ENCODE data around the gene CAPN13.

Gene CAPN13

GRCh38 chr2:30759481-30759880 is 47.8 kb downstream of the CAPN13 start:
- Histone ChIP-seq H3K9me3 (ENCODE audit: control insufficient read depth, insufficient read depth, low read length) (no peaks in the 10 kb centered on the region), H3K27ac (ENCODE audit: low read depth, low read length) (no peak overlapping the region), H3K36me3 (ENCODE audit: control insufficient read depth, low read length) (no peaks in the 10 kb centered on the region), H4K20me1 (ENCODE audit: control insufficient read depth, insufficient read depth, low read depth, low read length) (no peaks in the 10 kb centered on the region), H3K4me2 (ENCODE audit: low read length) (no peak overlapping the region), H3K4me3 (ENCODE audit: low read length) (no peak overlapping the region), H3K79me2 (ENCODE audit: control insufficient read depth, low read length) (no peaks in the 10 kb centered on the region), H3K27me3 (ENCODE audit: control insufficient read depth, low read length) (no peaks in the 10 kb centered on the region), H3K9me2 (replicated peaks; ENCODE audit: control insufficient read depth, low read length) (no peaks in the 10 kb centered on the region), H3F3A (ENCODE audit: control insufficient read depth, insufficient read depth) (no peaks in the 10 kb centered on the region), H3K4me1 (ENCODE audit: control insufficient read depth, low read length) (no peaks in the 10 kb centered on the region)
- TF ChIP-seq, protein P1, sequence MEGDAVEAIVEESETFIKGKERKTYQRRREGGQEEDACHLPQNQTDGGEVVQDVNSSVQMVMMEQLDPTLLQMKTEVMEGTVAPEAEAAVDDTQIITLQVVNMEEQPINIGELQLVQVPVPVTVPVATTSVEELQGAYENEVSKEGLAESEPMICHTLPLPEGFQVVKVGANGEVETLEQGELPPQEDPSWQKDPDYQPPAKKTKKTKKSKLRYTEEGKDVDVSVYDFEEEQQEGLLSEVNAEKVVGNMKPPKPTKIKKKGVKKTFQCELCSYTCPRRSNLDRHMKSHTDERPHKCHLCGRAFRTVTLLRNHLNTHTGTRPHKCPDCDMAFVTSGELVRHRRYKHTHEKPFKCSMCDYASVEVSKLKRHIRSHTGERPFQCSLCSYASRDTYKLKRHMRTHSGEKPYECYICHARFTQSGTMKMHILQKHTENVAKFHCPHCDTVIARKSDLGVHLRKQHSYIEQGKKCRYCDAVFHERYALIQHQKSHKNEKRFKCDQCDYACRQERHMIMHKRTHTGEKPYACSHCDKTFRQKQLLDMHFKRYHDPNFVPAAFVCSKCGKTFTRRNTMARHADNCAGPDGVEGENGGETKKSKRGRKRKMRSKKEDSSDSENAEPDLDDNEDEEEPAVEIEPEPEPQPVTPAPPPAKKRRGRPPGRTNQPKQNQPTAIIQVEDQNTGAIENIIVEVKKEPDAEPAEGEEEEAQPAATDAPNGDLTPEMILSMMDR (IDR thresholded peaks at IDR 0.05; ENCODE audit: low read depth, low read length, poor library complexity, severe bottlenecking): no peak
- no peak for TF ChIP-seq EZH2phosphoT487 (IDR thresholded peaks at IDR 0.05; ENCODE audit: borderline replicate concordance, low read length)

GRCh38 chr2:30758191-30758651 is 49.0 kb downstream of the CAPN13 start:
- H3K4me3 ChIP-seq (ENCODE audit: low read length): no peak overlapping the region
- no peaks in the 10 kb centered on the region for H3K4me1 ChIP-seq (ENCODE audit: control insufficient read depth, low read length)
- TF ChIP-seq, protein P1 (IDR thresholded peaks at IDR 0.05; ENCODE audit: low read depth, low read length, poor library complexity, severe bottlenecking): no peak
- TF ChIP-seq EZH2phosphoT487 (IDR thresholded peaks at IDR 0.05; ENCODE audit: borderline replicate concordance, low read length): no peak
- no peak overlapping the region for H3K4me2 ChIP-seq (ENCODE audit: low read length)
- no peaks in the 10 kb centered on the region for H3K36me3 ChIP-seq (ENCODE audit: control insufficient read depth, low read length)
- no peaks in the 10 kb centered on the region for H3K9me2 ChIP-seq (replicated peaks; ENCODE audit: control insufficient read depth, low read length)
- H3K9me3 ChIP-seq (ENCODE audit: control insufficient read depth, insufficient read depth, low read length): no peaks in the 10 kb centered on the region
- no peaks in the 10 kb centered on the region for H3K27me3 ChIP-seq (ENCODE audit: control insufficient read depth, low read length)
- H4K20me1 ChIP-seq (ENCODE audit: control insufficient read depth, insufficient read depth, low read depth, low read length): no peaks in the 10 kb centered on the region
- no peaks in the 10 kb centered on the region for H3F3A ChIP-seq (ENCODE audit: control insufficient read depth, insufficient read depth)
- no peak overlapping the region for H3K27ac ChIP-seq (ENCODE audit: low read depth, low read length)
- H3K79me2 ChIP-seq (ENCODE audit: control insufficient read depth, low read length): no peaks in the 10 kb centered on the region

GRCh38 chr2:30757749-30758148 is 49.5 kb downstream of the CAPN13 start:
- no peak for TF ChIP-seq EZH2phosphoT487 (IDR thresholded peaks at IDR 0.05; ENCODE audit: borderline replicate concordance, low read length)
- TF ChIP-seq, protein P1 (IDR thresholded peaks at IDR 0.05; ENCODE audit: low read depth, low read length, poor library complexity, severe bottlenecking): no peak
- no peaks in the 10 kb centered on the region for H3F3A ChIP-seq (ENCODE audit: control insufficient read depth, insufficient read depth)
- no peak overlapping the region for H3K4me3 ChIP-seq (ENCODE audit: low read length)
- no peaks in the 10 kb centered on the region for H3K36me3 ChIP-seq (ENCODE audit: control insufficient read depth, low read length)
- H3K4me1 ChIP-seq (ENCODE audit: control insufficient read depth, low read length): no peaks in the 10 kb centered on the region
- no peak overlapping the region for H3K27ac ChIP-seq (ENCODE audit: low read depth, low read length)
- no peaks in the 10 kb centered on the region for H3K9me3 ChIP-seq (ENCODE audit: control insufficient read depth, insufficient read depth, low read length)
- no peaks in the 10 kb centered on the region for H3K9me2 ChIP-seq (replicated peaks; ENCODE audit: control insufficient read depth, low read length)
- no peaks in the 10 kb centered on the region for H3K27me3 ChIP-seq (ENCODE audit: control insufficient read depth, low read length)
- no peaks in the 10 kb centered on the region for H3K79me2 ChIP-seq (ENCODE audit: control insufficient read depth, low read length)
- H4K20me1 ChIP-seq (ENCODE audit: control insufficient read depth, insufficient read depth, low read depth, low read length): no peaks in the 10 kb centered on the region
- no peak overlapping the region for H3K4me2 ChIP-seq (ENCODE audit: low read length)
